Kasumi-1 (cell line): ENCODE data around the gene SPTLC2.
A peak's percentile ranks its signal among the peaks of the same experiment; 100 is the strongest.

Source experiments
- DNase-seq, 2 experiments: peaks; one replicate each; lab custom pipeline; 2025; lab: John Stamatoyannopoulos, UW

The SPTLC2 gene

DNA sequence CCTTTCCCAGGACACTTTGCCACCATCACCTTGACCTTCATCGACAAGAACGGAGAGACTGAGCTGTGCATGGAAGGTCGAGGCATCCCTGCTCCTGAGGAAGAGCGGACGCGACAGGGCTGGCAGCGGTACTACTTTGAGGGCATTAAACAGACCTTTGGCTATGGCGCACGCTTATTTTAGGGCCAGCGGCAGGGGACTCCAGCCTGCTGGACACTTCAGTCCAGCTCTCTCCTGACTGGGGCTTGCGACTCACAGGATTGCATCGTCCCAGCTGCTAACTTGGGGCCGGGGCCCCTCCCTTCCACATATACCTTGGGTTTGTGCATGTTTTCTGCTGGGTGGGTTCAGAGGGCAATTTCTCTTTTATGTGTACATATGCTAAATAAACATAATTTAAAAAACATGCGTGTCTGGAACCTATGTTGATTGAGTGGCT is 147.4 kb downstream of the SPTLC2 start:
- DNase-seq = no peak

DNA sequence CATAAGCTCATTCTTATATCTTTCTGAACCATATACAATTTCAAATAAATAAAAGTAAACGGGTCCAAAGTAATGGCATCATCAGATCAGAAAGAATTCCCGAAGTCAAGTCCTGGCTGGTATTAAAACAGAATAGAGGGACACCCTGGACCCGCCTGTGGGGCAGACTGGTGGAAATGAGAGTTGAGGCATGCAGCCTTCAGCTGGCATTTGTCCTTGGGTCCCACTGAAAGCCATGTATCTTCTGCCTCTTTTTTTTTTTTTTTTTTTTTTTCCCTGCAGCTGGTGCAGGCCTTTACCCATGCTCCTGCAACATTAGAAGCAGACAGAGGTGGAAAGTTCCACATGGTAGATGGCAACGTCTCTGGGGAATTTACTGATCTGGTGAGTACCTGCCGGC is 148.6 kb downstream of the SPTLC2 start:
- no peak for DNase-seq

DNA sequence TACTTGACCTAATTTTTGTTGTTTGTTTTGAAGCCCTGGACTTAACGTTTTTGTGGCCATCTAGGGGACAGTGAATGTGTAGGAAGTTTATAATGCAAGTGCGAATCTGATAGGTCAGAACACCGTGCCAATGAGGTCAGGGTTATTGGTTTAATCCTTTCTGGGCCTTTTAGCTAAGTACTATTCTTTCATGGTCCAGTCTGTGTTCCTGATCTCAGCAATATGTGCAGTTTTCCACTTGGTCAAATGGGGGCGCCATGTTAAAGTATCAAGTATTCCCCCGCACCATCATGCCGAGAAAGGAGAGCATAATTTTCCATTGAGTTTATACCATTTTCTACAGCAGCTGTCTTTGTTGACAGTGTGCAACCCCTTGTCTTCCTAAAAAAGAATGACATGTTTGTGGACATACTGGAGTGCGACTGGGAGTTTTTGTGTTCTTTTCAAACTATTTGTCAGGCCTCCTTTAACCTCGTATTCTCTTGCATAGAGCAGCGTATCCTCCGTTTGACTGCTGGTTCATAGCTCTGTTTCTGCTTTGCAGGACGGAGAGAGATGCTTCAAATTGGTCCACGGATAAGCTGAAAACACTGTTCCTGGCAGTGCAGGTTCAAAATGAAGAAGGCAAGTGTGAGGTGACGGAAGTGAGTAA is 157.2 kb downstream of the SPTLC2 start:
- peak; percentile 84 to 87 for DNase-seq

DNA sequence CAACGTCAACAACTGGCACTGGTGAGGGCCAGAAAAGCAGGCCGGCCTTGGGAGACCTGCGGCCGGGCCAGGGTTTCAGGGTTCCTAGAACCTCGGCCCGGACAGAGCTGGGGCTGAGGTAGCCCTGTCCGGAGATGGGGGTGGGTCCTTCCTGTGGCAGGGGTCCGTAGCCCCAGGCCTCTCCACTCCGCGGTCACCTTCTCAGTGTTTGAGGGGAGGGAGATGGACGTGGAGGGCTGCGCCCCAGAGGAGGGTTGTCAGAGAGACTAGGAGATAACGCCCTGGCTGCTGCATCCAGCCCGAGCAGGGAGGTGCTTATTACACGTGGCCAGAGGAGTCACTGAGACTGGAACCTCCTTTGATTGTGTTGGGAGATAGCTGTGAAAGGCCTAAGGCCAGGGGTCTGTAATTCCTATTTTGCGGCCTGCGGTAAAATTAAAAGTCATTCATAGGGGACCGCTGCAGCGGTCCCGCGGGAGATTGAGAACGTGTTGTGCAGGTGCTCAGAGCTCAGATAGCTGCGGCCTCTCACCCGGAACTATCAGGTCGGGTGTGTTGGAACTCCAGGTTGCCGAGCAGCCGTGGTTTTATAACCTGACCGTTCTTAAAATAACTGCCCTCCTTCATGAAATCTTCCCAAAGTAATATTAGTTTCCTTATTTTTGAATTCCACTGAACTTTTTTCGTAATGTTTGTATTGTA is 158.0 kb downstream of the SPTLC2 start:
- peak; percentile 31 to 61 for DNase-seq

DNA sequence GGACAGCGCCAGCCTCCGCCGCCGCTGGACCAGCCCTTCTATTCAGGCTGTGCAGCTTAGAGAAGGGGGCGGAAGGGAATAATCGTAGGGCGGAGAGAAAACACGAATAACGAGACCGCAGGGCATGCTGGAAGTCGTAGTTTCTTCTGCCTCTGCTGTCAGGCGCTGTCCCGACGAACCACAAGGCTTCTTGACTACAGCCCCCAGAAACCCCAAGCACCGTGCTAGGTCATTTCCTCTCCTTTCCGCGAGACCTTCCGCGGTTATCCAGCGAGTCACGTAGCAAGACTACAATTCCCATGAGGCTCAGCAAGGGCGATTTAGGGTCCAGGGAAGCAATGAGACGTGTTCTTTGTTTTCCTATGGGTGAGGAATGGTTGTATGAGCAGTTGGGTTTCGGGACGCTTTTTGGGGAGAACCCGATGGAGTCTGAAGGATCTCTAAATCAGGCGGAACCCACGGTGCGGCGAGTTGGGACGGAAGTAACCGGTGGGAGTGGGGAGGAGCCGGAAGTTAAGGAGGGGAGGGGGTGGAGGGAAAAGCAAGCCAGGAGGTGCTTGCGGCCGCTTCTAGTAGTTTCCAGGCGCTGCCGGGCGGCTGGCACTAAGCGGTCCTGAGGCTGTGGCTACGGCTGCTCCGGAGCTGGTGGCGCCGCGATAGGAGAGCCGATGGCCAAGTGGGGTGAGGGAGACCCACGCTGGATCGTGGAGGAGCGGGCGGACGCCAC is 158.8 kb downstream of the SPTLC2 start, which contains the start of the genes AHSA1 and VIPAS39:
Gene AHSA1 (plus strand): TSS at position 572 of the 727 bp plus-strand sequence. CDS start 97 bp downstream, at position 669.
Gene VIPAS39 (minus strand): TSS at position 80 of the 727 bp plus-strand sequence. CDS start 3,499 bp downstream, outside the sequence.
- peak; percentile 99 to 100 for DNase-seq

DNA sequence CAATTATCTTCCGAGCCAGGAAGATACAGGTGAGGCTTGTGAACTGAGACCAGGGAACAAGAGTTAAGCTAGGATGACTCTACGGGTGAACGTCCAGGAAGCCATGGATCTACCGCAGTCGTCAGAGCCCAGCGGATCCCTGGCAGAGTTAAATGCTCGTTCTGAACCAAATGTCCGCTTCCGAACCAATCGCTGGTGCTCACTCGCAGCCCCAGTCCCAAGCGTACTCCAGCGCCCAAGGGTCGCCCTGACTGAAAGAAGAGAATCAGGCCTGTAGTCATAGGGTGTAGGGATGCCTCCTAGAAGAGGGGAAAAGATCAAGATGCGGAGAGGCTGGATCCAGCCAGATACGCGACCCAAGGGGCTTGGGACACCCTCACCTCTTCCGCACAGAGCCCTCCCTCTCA is 159.3 kb downstream of the SPTLC2 start:
- peak in 1 of 2 experiments; percentile 56 for DNase-seq
